Activated CD8-positive, alpha-beta memory T cell treated with anti-CD3 and anti-CD28 coated beads, Interleukin-2, amount 50 U/mL, for 1 hour (primary cell): ENCODE results near the gene SART1.
A peak's percentile ranks its signal among the peaks of the same experiment; 100 is the strongest.
"Not testable (repeated sequence)": the region's sequence is repeated elsewhere in the genome, so short reads cannot be mapped to it uniquely, and the experiment has no call there.

Experiments
- DNase-seq: peaks from one replicate; pipeline ENCODE4 v3.0.0-alpha.2; 2020; ENCODE audit errors: extremely low read depth

Gene SART1

GRCh38 chr11:66001942-66002647, 40.6 kb downstream of the SART1 start, which contains the start of the genes BANF1 and EIF1AD:
BANF1 (plus strand) TSS chr11:66002503; CDS start chr11:66003251, 748 bp downstream.
EIF1AD (minus strand) TSS chr11:66002157; CDS start chr11:66000389, 1,768 bp downstream.
- DNase-seq, result peak; percentile 86

- DNase-seq, result no peak
Measured at GRCh38 chr11:66002648-66003225, 41.2 kb downstream of the SART1 start.

- no peak for DNase-seq
Measured at GRCh38 chr11:66003291-66003690, 41.8 kb downstream of the SART1 start.

- DNase-seq, result no peak
Measured at GRCh38 chr11:66004186-66004585, 42.7 kb downstream of the SART1 start.

- no peak for DNase-seq
Measured at GRCh38 chr11:66006134-66006890, 44.8 kb downstream of the SART1 start.

GRCh38 chr11:66006891-66007176, 45.3 kb downstream of the SART1 start:
- DNase-seq, result no peak

GRCh38 chr11:66007201-66007634, 45.7 kb downstream of the SART1 start:
- DNase-seq, result no peak

- DNase-seq, result no peak
Measured at GRCh38 chr11:66008095-66008467, 46.5 kb downstream of the SART1 start.

GRCh38 chr11:66008468-66009101, 47.1 kb downstream of the SART1 start:
- no peak for DNase-seq

- not testable (repeated sequence) for DNase-seq
Measured at GRCh38 chr11:66010036-66010435, 48.5 kb downstream of the SART1 start.

- DNase-seq, result no peak
Measured at GRCh38 chr11:66011239-66011784, 49.8 kb downstream of the SART1 start.

- no peak for DNase-seq
Measured at GRCh38 chr11:66011785-66012303, 50.3 kb downstream of the SART1 start, which contains the start of gene CST6. CST6 (plus strand) TSS chr11:66012008; CDS start chr11:66012045, 37 bp downstream.

GRCh38 chr11:66012371-66012945, 50.9 kb downstream of the SART1 start:
- no peak for DNase-seq

GRCh38 chr11:66012946-66013761, 51.6 kb downstream of the SART1 start:
- no peak for DNase-seq

GRCh38 chr11:66013762-66014100, 52.2 kb downstream of the SART1 start:
- no peak for DNase-seq

- no peak for DNase-seq
Measured at GRCh38 chr11:66014804-66015453, 53.4 kb downstream of the SART1 start.

- DNase-seq, result no peak
Measured at GRCh38 chr11:66015454-66015881, 53.9 kb downstream of the SART1 start.

GRCh38 chr11:66015936-66016792, 54.6 kb downstream of the SART1 start:
- no peak for DNase-seq

GRCh38 chr11:66016793-66017177, 55.3 kb downstream of the SART1 start:
- DNase-seq, result no peak
